GM06990 (cell line): Measurements from ENCODE around the gene NEU4.

Experiments used
- DNase-seq: peaks from one replicate; pipeline ENCODE4 v3.0.0-alpha.2; 2011; ENCODE audit not compliant: insufficient read length; ENCODE audit errors: extremely low read depth
- H3K27me3 ChIP-seq: replicated peaks from 2 replicates; pipeline ENCODE4 v1.6.0; 2011; ENCODE audit warnings: low read length; ENCODE audit not compliant: control insufficient read depth, insufficient read depth
- H3K36me3 ChIP-seq: 2 replicates; pipeline ENCODE4 v1.5.1; 2011; ENCODE audit warnings: low read length; ENCODE audit not compliant: control insufficient read depth, insufficient read depth
- H3K4me3 ChIP-seq: replicated peaks from 2 replicates; pipeline ENCODE4 v1.5.1; 2011; ENCODE audit warnings: low read depth, mild to moderate bottlenecking, control low read depth, low read length
- CTCF ChIP-seq: IDR thresholded peaks from 2 replicates; pipeline ENCODE4 v1.5.1; 2011; ENCODE audit warnings: low read length, control low read depth, mild to moderate bottlenecking, inconsistent platforms; ENCODE audit not compliant: insufficient read depth, poor library complexity, severe bottlenecking

The NEU4 gene

GRCh38 chr2:241844066-241844728, 35.2 kb downstream of the NEU4 start:
- peak; percentile 88 for DNase-seq
- peak overlapping the region; percentile 49 for H3K4me3 ChIP-seq
- H3K36me3 ChIP-seq = no peaks in the 10 kb centered on the region
- no peaks in the 10 kb centered on the region for H3K27me3 ChIP-seq
- TF ChIP-seq CTCF = no peak

- Histone ChIP-seq H3K4me3 (no peak overlapping the region), H3K36me3 (no peaks in the 10 kb centered on the region), H3K27me3 (no peaks in the 10 kb centered on the region)
- peak; percentile 16 for DNase-seq
- no peak for TF ChIP-seq CTCF
Measured at GRCh38 chr2:241844831-241845578, 36.0 kb downstream of the NEU4 start.

GRCh38 chr2:241846406-241846805, 37.4 kb downstream of the NEU4 start:
- no peak for DNase-seq
- TF ChIP-seq CTCF = no peak
- no peaks in the 10 kb centered on the region for H3K27me3 ChIP-seq
- no peak overlapping the region for H3K4me3 ChIP-seq
- no peaks in the 10 kb centered on the region for H3K36me3 ChIP-seq

GRCh38 chr2:241848761-241849615, 40.0 kb downstream of the NEU4 start:
- H3K4me3 ChIP-seq = no peak overlapping the region

More at GRCh38 chr2:241848761-241849615, 40.0 kb downstream of the NEU4 start:
- Histone ChIP-seq H3K27me3 (no peaks in the 10 kb centered on the region), H3K36me3 (no peaks in the 10 kb centered on the region)
- no peak for DNase-seq
- TF ChIP-seq CTCF = no peak
